Measurements from ENCODE around the gene RAB28. TPM values are rescaled to one million over a fixed set of nuclear protein-coding genes. Genes with fewer than 3 reads are reported as not detected.

The RAB28 gene
- total RNA-seq, 1 experiment from 2014 or later = 18.6 TPM

DNA sequence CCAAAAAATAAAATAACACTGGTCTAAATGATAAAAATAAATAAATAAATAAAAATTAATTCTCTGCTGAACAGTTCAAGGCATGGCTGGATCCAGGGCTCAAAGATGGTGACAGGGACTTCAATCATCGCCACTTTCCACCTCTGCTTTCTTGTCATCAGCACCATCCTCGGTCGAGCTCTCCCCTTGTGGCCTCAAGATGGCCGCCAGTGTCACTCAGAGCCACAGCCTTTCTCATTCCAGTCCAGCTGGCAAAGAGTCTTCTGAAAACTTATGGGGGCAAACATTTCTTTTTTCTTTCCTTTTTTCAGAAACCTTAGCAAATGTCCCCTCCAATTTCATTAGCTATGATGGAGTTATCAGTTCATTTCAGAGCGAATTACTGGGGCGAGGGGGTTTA lies 119.5 kb downstream of the RAB28 start:
- H3K27me3 ChIP-seq (replicated peaks) = no peaks in the 10 kb centered on the region; the same call in 1 of the 2 replicates
- H3K27ac ChIP-seq = no peak overlapping the region
- H3K36me3 ChIP-seq = no peaks in the 10 kb centered on the region
- H3K9me3 ChIP-seq (replicated peaks) = 0 out of 2 replicates have a peak, but pooled peaks cover 2% of the 10 kb centered on the region
- H3K4me3 ChIP-seq = no peak overlapping the region
- DNase-seq (ENCODE audit: low read depth in 1 of 2, low spot score in 2 of 2) = peak in 1 of 2 experiments; percentile 49
- peaks cover 21% of the 10 kb centered on the region for H3K4me1 ChIP-seq (replicated peaks)

DNA sequence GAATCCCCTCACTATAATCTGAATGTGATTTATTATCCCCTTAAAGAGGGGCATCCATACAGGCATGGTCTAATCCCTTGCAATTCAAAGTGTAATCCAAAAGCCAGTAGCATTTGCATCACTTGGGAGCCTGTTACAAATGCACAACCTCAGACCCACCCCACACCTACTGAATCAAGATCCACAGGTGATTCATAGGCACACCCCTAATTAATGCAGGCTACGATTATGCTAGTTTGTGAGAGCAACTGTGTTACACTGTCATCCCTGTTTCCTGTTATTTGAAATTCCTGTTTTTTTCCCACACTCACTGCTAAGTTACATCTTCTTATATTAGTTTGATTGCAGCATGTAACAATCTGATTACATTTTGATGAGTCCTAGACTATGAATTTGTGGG lies 120.0 kb downstream of the RAB28 start:
- Histone ChIP-seq H3K4me3 (no peak overlapping the region), H3K9me3 (replicated peaks) (0 out of 2 replicates have a peak, but pooled peaks cover 2% of the 10 kb centered on the region), H3K4me1 (replicated peaks) (peaks cover 16% of the 10 kb centered on the region), H3K27ac (no peak overlapping the region), H3K27me3 (replicated peaks) (no peaks in the 10 kb centered on the region; the same call in 1 of the 2 replicates), H3K36me3 (no peaks in the 10 kb centered on the region)
- no peak for DNase-seq (ENCODE audit: low read depth in 1 of 2, low spot score in 2 of 2)

DNA sequence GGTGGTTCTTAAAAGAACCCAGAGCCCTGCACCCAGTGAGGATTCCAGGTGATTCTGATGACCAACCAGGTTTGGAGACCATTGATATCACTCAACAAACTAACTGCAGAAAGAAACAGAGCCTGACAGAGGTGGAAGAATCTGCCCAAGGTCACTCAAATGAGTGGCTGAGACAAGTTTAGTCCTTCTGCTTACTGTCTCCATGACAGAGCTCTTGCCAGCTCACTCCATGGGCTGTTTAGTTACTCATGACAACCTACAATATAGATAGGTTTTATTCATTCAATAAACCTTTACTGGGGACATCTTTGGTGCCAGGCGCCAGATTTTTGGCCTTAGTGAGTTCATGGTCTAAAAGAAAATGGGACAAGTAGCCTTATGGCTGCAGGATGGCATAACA lies 124.3 kb downstream of the RAB28 start:
- H3K4me3 ChIP-seq = no peak overlapping the region
- no peaks in the 10 kb centered on the region; the same call in 1 of the 2 replicates for H3K27me3 ChIP-seq (replicated peaks)
- 0 out of 2 replicates have a peak, but pooled peaks cover 2% of the 10 kb centered on the region for H3K9me3 ChIP-seq (replicated peaks)
- peak in 1 of 2 experiments; percentile 43 for DNase-seq (ENCODE audit: low read depth in 1 of 2, low spot score in 2 of 2)
- H3K4me1 ChIP-seq (replicated peaks) = no peaks in the 10 kb centered on the region
- H3K36me3 ChIP-seq = no peaks in the 10 kb centered on the region
- no peak overlapping the region for H3K27ac ChIP-seq

DNA sequence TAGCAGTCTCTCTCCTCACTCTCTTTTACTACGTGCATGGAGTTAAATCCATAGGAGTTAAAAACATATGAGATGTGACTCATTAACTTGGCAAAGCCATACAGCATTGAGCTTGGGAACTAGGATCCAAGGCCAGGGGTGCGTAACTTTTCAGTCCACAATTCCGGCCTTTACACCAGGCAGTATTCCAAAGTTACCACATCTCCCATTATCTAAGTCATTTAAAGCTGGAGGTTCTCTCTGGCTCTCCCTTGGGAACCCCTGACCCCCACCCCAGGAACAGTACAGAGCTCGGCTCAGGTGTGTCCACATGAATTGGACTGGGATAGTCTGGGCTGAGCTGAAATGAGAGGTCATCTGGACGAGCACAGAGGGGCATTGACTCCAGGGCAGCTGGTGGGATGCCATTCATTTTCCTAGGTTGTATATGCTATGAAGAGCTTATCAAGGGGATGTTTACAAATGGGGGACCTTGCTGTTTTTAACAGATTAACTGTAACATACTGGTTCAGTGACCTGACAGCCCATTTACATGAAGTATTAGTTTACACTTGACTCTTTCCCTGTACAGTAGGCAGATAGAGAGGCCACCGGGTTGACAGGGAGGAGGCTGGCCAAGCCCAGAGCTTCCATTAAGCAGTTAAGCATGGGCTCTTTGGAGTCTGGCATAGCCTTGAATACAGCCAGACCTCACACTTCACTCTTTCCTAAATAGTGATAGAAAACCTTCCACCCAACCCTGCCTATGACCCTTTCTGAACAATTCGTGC lies 128.8 kb downstream of the RAB28 start:
- Histone ChIP-seq H3K27me3 (replicated peaks) (no peaks in the 10 kb centered on the region), H3K4me1 (replicated peaks) (no peaks in the 10 kb centered on the region), H3K27ac (no peak overlapping the region), H3K4me3 (no peak overlapping the region), H3K36me3 (no peaks in the 10 kb centered on the region), H3K9me3 (replicated peaks) (peaks cover 4% of the 10 kb centered on the region; the same call in 1 of the 2 replicates)
- peak in 1 of 2 experiments; percentile 53 for DNase-seq (ENCODE audit: low read depth in 1 of 2, low spot score in 2 of 2)

DNA sequence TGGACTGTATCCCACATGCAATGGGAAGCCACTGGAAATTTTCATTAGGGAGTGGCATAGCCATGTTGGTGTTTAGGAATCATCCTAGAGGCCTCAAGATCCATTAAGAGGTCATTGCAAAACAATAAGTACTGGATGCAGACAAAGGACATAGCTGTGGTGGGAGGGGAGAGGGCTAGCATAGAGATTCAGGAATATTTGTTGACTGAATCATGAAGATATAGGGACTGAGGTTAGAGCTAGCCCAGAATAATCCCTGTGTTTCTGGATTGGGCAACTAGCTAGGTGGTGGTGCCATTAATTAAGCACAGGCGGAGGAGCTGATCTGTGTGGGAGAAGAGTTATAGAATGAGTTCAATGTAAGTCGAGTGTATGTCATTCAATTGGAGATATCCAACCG lies 135.0 kb downstream of the RAB28 start:
- H3K27ac ChIP-seq = peak overlapping the region; percentile 18
- no peaks in the 10 kb centered on the region for H3K27me3 ChIP-seq (replicated peaks)
- H3K36me3 ChIP-seq = no peaks in the 10 kb centered on the region
- H3K9me3 ChIP-seq (replicated peaks) = peaks cover 5% of the 10 kb centered on the region; the same call in 1 of the 2 replicates
- peaks cover 36% of the 10 kb centered on the region for H3K4me1 ChIP-seq (replicated peaks)
- peak; percentile 79 to 87 for DNase-seq (ENCODE audit: low read depth in 1 of 2, low spot score in 2 of 2)
- H3K4me3 ChIP-seq = no peak overlapping the region

DNA sequence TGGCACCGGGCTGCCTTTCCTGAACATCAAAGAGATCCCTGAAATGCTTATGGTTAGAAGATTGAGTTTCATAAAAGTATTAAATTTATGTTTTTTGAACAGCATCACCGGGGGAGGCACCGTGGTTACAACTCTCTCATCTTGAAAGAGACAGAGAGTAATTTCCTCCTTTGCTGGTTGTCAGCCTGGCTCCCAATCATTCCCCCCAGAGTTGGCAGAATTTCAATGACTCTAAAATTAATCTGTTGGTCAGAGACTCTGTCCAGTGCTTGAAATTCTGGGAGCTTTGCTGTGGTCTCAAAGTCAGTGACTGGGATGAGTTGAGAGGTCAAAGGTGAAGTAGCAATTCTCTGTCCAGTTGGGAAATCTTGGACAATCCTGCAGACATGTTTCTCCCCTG lies 135.9 kb downstream of the RAB28 start:
- Histone ChIP-seq H3K36me3 (no peaks in the 10 kb centered on the region), H3K9me3 (replicated peaks) (peaks cover 3% of the 10 kb centered on the region; the same call in 1 of the 2 replicates), H3K4me3 (no peak overlapping the region), H3K4me1 (replicated peaks) (peaks cover 36% of the 10 kb centered on the region), H3K27me3 (replicated peaks) (no peaks in the 10 kb centered on the region; the same call in 1 of the 2 replicates), H3K27ac (peak overlapping the region; percentile 18)
- peak in 1 of 2 experiments; percentile 69 for DNase-seq (ENCODE audit: low read depth in 1 of 2, low spot score in 2 of 2)

DNA sequence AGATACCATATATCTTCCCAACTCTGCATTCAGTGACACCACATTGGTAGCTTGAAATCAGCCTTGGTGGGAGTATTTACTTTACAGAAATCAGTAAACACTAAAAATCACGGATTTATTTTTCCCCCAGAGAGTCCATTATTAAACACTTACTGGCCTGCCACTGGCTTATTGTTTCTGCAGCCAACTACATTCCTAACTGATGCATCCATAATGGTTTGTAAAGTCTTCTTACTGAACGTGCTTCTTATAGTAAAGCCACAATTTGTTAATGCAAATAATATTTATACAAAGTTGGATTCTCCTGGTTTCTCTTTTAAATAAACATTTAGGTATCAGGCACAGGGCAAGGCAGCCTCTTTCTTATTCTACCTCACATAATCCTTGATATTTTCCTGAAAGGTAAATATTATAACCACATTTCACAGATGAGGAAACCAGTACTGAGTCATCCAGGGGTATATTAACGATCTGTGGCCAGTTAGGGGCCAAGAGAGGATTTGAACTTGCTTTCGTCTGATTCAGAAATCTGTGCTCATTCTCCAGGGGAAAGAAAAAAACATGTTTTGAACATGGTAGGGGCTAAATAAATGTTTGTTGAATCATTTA lies 136.5 kb downstream of the RAB28 start:
- peak; percentile 80 to 99 for DNase-seq (ENCODE audit: low read depth in 1 of 2, low spot score in 2 of 2)
- no peak overlapping the region for H3K4me3 ChIP-seq

DNA sequence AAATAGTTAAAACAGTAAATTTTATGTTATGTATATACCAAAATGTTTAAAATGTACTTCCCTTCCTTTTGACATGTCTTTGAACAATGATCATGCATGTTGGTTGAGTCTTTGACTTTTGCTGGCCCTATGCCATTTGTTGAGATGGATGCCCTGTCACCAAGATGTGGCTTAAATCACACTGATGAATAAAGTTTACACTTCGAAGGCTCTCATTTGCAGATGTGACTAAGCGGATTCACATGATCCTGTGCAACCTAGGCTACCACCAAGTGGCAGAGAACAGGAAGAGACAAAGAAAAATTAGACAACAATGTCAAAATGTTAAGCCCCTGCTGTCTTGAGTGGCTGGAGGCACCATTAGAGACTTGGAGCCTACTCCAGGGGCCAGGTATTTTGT lies 139.9 kb downstream of the RAB28 start:
- Histone ChIP-seq H3K9me3 (replicated peaks) (peaks cover 3% of the 10 kb centered on the region; the same call in 1 of the 2 replicates), H3K27ac (no peak overlapping the region), H3K4me3 (no peak overlapping the region), H3K36me3 (no peaks in the 10 kb centered on the region), H3K27me3 (replicated peaks) (no peaks in the 10 kb centered on the region; the same call in 1 of the 2 replicates), H3K4me1 (replicated peaks) (peaks cover 30% of the 10 kb centered on the region)
- peak in 1 of 2 experiments; percentile 42 for DNase-seq (ENCODE audit: low read depth in 1 of 2, low spot score in 2 of 2)

More for the DNA sequence above, 136.5 kb downstream of the RAB28 start:
- Histone ChIP-seq H3K36me3 (no peaks in the 10 kb centered on the region), H3K9me3 (replicated peaks) (peaks cover 3% of the 10 kb centered on the region; the same call in 1 of the 2 replicates), H3K4me1 (replicated peaks) (peaks cover 36% of the 10 kb centered on the region), H3K27me3 (replicated peaks) (no peaks in the 10 kb centered on the region; the same call in 1 of the 2 replicates), H3K27ac (peak overlapping the region; percentile 18)

DNA sequence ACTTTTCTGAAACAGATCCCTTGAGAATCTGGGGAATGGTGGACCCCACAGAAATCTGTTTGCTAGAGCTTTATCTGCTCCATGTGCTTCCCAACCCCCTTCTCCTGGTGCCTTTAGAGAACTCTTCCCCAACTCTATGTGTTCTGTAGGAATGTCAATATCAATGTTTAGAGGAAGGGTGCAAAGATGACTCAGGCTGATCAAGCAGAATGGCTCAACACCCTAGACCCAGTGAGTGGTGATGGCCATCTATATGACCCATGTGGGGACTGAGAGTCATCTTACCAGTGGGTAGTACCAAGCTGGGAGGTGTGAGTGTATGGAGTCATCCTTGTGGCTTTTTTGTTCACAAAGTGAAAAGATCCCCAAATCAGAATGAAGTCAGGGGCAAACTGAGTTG lies 143.5 kb downstream of the RAB28 start:
- Histone ChIP-seq H3K9me3 (replicated peaks) (no peaks in the 10 kb centered on the region), H3K27me3 (replicated peaks) (no peaks in the 10 kb centered on the region; the same call in 1 of the 2 replicates), H3K4me3 (no peak overlapping the region), H3K4me1 (replicated peaks) (no peaks in the 10 kb centered on the region), H3K36me3 (no peaks in the 10 kb centered on the region), H3K27ac (no peak overlapping the region)
- peak in 1 of 2 experiments; percentile 37 for DNase-seq (ENCODE audit: low read depth in 1 of 2, low spot score in 2 of 2)

DNA sequence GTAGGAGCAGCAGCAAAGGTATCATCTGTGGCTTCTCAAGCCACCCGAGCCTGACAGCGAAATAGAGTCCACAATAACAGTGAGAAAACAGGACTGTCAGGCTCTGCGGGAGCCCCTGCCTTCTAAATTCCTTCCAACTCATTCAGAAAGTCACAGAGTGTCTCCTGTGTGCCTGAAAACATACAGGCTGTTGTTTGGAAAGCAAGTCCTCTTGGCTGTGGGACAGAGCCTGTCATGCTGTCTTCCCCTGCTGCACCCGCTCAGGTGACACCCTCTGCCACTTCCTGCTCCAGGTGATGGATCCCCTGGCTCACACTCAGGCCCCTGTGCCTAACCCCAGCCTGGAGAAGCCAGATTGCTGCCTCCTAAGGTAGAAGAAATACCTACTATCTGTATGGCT lies 152.3 kb downstream of the RAB28 start:
- no peaks in the 10 kb centered on the region for H3K9me3 ChIP-seq (replicated peaks)
- H3K4me1 ChIP-seq (replicated peaks) = no peaks in the 10 kb centered on the region
- no peak for DNase-seq (ENCODE audit: low read depth in 1 of 2, low spot score in 2 of 2)
- no peak overlapping the region for H3K27ac ChIP-seq
- no peaks in the 10 kb centered on the region for H3K36me3 ChIP-seq
- no peak overlapping the region for H3K4me3 ChIP-seq
- H3K27me3 ChIP-seq (replicated peaks) = no peaks in the 10 kb centered on the region

DNA sequence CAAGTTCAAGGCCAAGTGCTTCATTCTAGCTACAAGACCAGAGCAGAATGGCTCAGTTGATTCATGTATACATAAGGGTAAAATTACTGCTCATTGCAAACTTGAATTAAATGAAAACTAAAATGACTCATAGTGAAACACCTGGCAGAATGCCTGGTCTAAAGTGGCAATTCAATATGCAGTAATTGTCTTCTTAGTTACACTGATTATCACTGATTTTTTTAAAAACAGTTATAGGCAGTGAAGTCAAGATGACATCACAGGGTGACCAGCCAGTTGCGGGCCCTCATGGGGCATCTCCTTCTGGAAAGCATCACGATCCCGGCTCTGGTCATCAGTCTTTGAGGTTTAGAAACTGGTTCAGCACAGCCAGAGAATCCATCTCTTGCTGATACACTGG lies 154.2 kb downstream of the RAB28 start:
- H3K9me3 ChIP-seq (replicated peaks) = no peaks in the 10 kb centered on the region
- no peak overlapping the region for H3K4me3 ChIP-seq
- H3K27me3 ChIP-seq (replicated peaks) = no peaks in the 10 kb centered on the region
- H3K27ac ChIP-seq = no peak overlapping the region
- no peaks in the 10 kb centered on the region for H3K36me3 ChIP-seq
- DNase-seq (ENCODE audit: low read depth in 1 of 2, low spot score in 2 of 2) = peak in 1 of 2 experiments; percentile 53
- no peaks in the 10 kb centered on the region for H3K4me1 ChIP-seq (replicated peaks)

DNA sequence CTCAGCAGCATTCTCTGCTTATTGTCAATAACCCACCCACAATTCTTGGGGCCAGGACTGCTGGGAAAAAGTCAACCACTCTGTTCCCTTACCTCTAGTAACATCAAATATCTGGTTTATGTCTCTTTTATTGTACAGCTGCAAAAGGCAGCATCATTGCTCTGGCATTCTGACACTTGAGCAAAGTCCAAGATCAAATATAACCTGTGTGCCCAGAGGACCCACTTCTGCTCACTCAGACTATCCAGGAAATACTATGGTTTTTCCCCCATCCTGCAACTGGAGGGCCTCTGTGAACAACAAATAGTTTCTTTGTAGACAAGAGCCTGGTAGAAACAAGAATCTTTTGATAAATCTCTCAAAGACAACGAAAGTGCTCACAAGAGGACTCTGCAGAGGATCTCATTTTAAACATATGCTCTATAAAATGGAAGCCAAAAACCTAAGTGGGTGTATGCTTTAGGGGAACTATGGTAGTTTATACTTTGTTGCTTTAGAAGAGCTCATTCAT lies 154.7 kb downstream of the RAB28 start:
- no peak for DNase-seq (ENCODE audit: low read depth in 1 of 2, low spot score in 2 of 2)
- H3K27me3 ChIP-seq (replicated peaks) = no peaks in the 10 kb centered on the region
- H3K9me3 ChIP-seq (replicated peaks) = no peaks in the 10 kb centered on the region
- H3K4me3 ChIP-seq = no peak overlapping the region
- H3K4me1 ChIP-seq (replicated peaks) = no peaks in the 10 kb centered on the region
- no peak overlapping the region for H3K27ac ChIP-seq
- H3K36me3 ChIP-seq = no peaks in the 10 kb centered on the region

DNA sequence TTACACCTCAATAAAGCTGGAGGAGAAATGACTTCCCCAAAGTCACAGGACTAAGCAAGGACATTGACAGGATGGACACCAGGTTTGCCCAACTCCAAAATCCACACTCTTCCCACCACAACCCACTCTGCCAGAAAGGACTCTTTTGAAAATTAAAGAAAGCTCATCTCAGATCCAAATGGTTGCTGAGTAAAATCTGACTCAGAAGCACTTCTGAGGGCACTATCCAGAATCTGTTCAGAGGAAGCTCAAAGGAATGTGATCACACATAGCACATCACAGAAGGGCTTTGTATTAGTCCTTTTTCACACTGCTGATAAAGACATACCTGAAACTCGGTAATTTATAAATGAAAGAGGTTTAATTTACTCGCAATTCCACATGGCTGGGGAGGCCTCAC lies 155.5 kb downstream of the RAB28 start:
- no peaks in the 10 kb centered on the region for H3K27me3 ChIP-seq (replicated peaks)
- no peak for DNase-seq (ENCODE audit: low read depth in 1 of 2, low spot score in 2 of 2)
- no peak overlapping the region for H3K4me3 ChIP-seq
- H3K4me1 ChIP-seq (replicated peaks) = no peaks in the 10 kb centered on the region
- no peaks in the 10 kb centered on the region for H3K36me3 ChIP-seq
- H3K27ac ChIP-seq = no peak overlapping the region
- no peaks in the 10 kb centered on the region for H3K9me3 ChIP-seq (replicated peaks)

DNA sequence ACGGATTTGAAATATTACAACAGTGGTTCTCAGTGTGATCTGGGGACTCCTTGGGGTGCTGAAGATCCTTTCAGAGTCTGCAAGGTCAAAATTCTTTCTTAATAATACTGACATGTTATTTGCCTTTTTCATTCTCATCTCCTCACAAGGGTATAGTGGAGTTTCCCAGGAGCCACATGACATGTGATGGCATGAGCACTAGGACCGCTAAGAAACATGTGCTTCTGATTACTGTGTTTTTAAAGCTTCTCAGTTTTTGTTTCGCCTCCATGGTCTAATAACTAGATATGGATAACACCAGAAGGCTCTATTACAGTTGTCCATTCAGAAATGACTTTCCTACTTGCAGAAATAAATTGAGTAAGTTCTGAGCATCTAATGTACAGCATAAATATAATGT lies 156.1 kb downstream of the RAB28 start:
- no peaks in the 10 kb centered on the region for H3K27me3 ChIP-seq (replicated peaks)
- H3K4me1 ChIP-seq (replicated peaks) = no peaks in the 10 kb centered on the region
- DNase-seq (ENCODE audit: low read depth in 1 of 2, low spot score in 2 of 2) = no peak
- H3K36me3 ChIP-seq = no peaks in the 10 kb centered on the region
- H3K9me3 ChIP-seq (replicated peaks) = no peaks in the 10 kb centered on the region
- H3K4me3 ChIP-seq = no peak overlapping the region
- no peak overlapping the region for H3K27ac ChIP-seq
